Common myeloid progenitor, CD34-positive (primary cell): Measurements from ENCODE around the gene UNCX.
"Not testable (repeated sequence)": the region's sequence is repeated elsewhere in the genome, so short reads cannot be mapped to it uniquely, and the experiment has no call there.

Experiments
- CTCF ChIA-PET: fragments of 350-600 bp; sonication (Branson Sonifier 250); formaldehyde crosslinking; loops from one replicate; lab custom pipeline; 2021; ENCODE audit warnings: antibody characterized with exemption; lab: Charles Lee
- POLR2A ChIA-PET: fragments of 350-600 bp; sonication (Branson Sonifier 250); formaldehyde crosslinking; loops from one replicate; lab custom pipeline; 2021; ENCODE audit warnings: antibody characterized with exemption; lab: Charles Lee
- DNase-seq, 3 donors: peaks; one replicate each; pipeline versions ENCODE4 v3.0.0 to v3.0.0-alpha.2; 2013
- H3K27ac ChIP-seq, 2 experiments: 1 replicate in 1 of 2; 2 replicates in 1 of 2; pipeline ENCODE4 v1.7.0; 2013; ENCODE audit warnings: inconsistent platforms in 2 of 2, low read length in 2 of 2, mild to moderate bottlenecking in 2 of 2, low read depth in 1 of 2, moderate library complexity in 1 of 2; ENCODE audit not compliant: severe bottlenecking in 2 of 2, insufficient read depth in 1 of 2, poor library complexity in 1 of 2
- H3K27me3 ChIP-seq, 5 experiments: replicated peaks in 2 of 5; 1 replicate in 3 of 5; 2 replicates in 2 of 5; pipeline versions ENCODE4 v1.6.1 to v1.7.0; 2013; ENCODE audit warnings: low read length in 4 of 5, mild to moderate bottlenecking in 2 of 5, moderate library complexity in 2 of 5, inconsistent platforms in 1 of 5; ENCODE audit not compliant: insufficient read depth in 5 of 5, control insufficient read depth in 4 of 5
- H3K36me3 ChIP-seq, 4 experiments: 1 replicate in 2 of 4; 2 replicates in 2 of 4; pipeline versions ENCODE4 v1.6.1 to v1.7.0; 2013; ENCODE audit warnings: low read length in 3 of 4, control low read depth in 1 of 4, mild to moderate bottlenecking in 1 of 4; ENCODE audit not compliant: control insufficient read depth in 4 of 4, insufficient read depth in 4 of 4
- H3K4me1 ChIP-seq, 4 experiments: 1 replicate in 3 of 4; 2 replicates in 1 of 4; pipeline versions ENCODE4 v1.6.1 to v1.7.1; 2013; ENCODE audit warnings: low read length in 3 of 4, mild to moderate bottlenecking in 3 of 4, control low read depth in 1 of 4, inconsistent platforms in 1 of 4, moderate library complexity in 1 of 4; ENCODE audit not compliant: control insufficient read depth in 4 of 4, insufficient read depth in 4 of 4; ENCODE audit errors: control extremely low read depth in 1 of 4
- H3K4me3 ChIP-seq, 7 experiments: 1 replicate in 4 of 7; 2 replicates in 3 of 7; pipeline versions ENCODE4 v1.5.1 to v1.7.0; 2013; ENCODE audit warnings: mild to moderate bottlenecking in 7 of 7, low read length in 6 of 7, moderate library complexity in 6 of 7, inconsistent platforms in 2 of 7, low read depth in 2 of 7, control low read depth in 1 of 7; ENCODE audit not compliant: insufficient read depth in 4 of 7, control insufficient read depth in 1 of 7; ENCODE audit errors: extremely low read depth in 1 of 7
- H3K9me3 ChIP-seq, 5 experiments: 1 replicate in 4 of 5; 2 replicates in 1 of 5; pipeline versions ENCODE4 v1.6.1 to v1.7.1; 2013; ENCODE audit warnings: low read length in 4 of 5, mild to moderate bottlenecking in 2 of 5, inconsistent platforms in 1 of 5, low read depth in 1 of 5, moderate library complexity in 1 of 5; ENCODE audit not compliant: control insufficient read depth in 4 of 5, insufficient read depth in 2 of 5; ENCODE audit errors: control extremely low read depth in 1 of 5
- WGBS: methylation state at CpG from one replicate; pipeline ENCODE4 v1.1.5; 2013; ENCODE audit not compliant: insufficient coverage; 5-methylcytosine and 5-hydroxymethylcytosine counted together

UNCX gene

GRCh38 chr7:1269336-1269890 is 36.7 kb downstream of the UNCX start:
- DNase-seq, result no peak
- ChIA-PET CTCF (no interaction called here), POLR2A (no interaction called here)
- no peak overlapping the region for H3K4me3 ChIP-seq
- WGBS, result 72% methylated on average over 29 of the region's 29 CpGs
- no peaks in the 10 kb centered on the region for H3K36me3 ChIP-seq
- H3K27ac ChIP-seq, result no peak overlapping the region
- no peaks in the 10 kb centered on the region for H3K4me1 ChIP-seq
- H3K27me3 ChIP-seq, result peaks cover 0 to 73% (median 3%) of the 10 kb centered on the region in 5 experiments
- H3K9me3 ChIP-seq, result peaks cover 0 to 2% (median 0%) of the 10 kb centered on the region in 5 experiments

- CTCF ChIA-PET, result no interaction called here
- no peak overlapping the region for H3K27ac ChIP-seq
- H3K36me3 ChIP-seq, result no peaks in the 10 kb centered on the region
- no peak for DNase-seq
- H3K27me3 ChIP-seq, result peaks cover 0 to 73% (median 3%) of the 10 kb centered on the region in 5 experiments
- H3K4me1 ChIP-seq, result no peaks in the 10 kb centered on the region
- 92% methylated on average over 11 of the region's 12 CpGs for WGBS
- H3K9me3 ChIP-seq, result peaks cover 0 to 2% (median 0%) of the 10 kb centered on the region in 5 experiments
- POLR2A ChIA-PET, result no interaction called here
- H3K4me3 ChIP-seq, result no peak overlapping the region
Measured at GRCh38 chr7:1270181-1270580, 37.5 kb downstream of the UNCX start.

- WGBS, result 95% methylated on average over 12 of the region's 14 CpGs
- ChIA-PET CTCF (no interaction called here), POLR2A (no interaction called here)
- peaks cover 0 to 2% (median 0%) of the 10 kb centered on the region in 5 experiments for H3K9me3 ChIP-seq
- H3K27ac ChIP-seq, result no peak overlapping the region
- DNase-seq, result no peak
- no peak overlapping the region for H3K4me3 ChIP-seq
- H3K36me3 ChIP-seq, result no peaks in the 10 kb centered on the region
- no peaks in the 10 kb centered on the region for H3K4me1 ChIP-seq
- peaks cover 0 to 68% (median 3%) of the 10 kb centered on the region in 5 experiments for H3K27me3 ChIP-seq
Measured at GRCh38 chr7:1271046-1271445, 38.4 kb downstream of the UNCX start.

- Histone ChIP-seq H3K4me1 (no peaks in the 10 kb centered on the region), H3K36me3 (no peaks in the 10 kb centered on the region), H3K27me3 (peaks cover 0 to 64% (median 0%) of the 10 kb centered on the region in 5 experiments), H3K9me3 (peaks cover 0 to 2% (median 0%) of the 10 kb centered on the region in 5 experiments), H3K4me3 (no peak overlapping the region), H3K27ac (no peak overlapping the region)
- 80% methylated on average over 9 of the region's 14 CpGs for WGBS
- ChIA-PET CTCF (no interaction called here), POLR2A (no interaction called here)
- no peak for DNase-seq
Measured at GRCh38 chr7:1271656-1272055, 39.0 kb downstream of the UNCX start.

GRCh38 chr7:1272136-1272535 is 39.5 kb downstream of the UNCX start:
- H3K4me3 ChIP-seq, CTCF ChIA-PET, H3K9me3 ChIP-seq, H3K36me3 ChIP-seq, DNase-seq, POLR2A ChIA-PET, H3K27ac ChIP-seq, H3K4me1 ChIP-seq: not testable (repeated sequence)
- H3K27me3 ChIP-seq, result peaks cover 0 to 60% (median 0%) of the 10 kb centered on the region in 5 experiments

GRCh38 chr7:1274121-1274875 is 41.6 kb downstream of the UNCX start:
- ChIA-PET POLR2A (no interaction called here), CTCF (no interaction called here)
- peak in 2 of 3 donors; percentile 21 to 35 for DNase-seq
- Histone ChIP-seq H3K27ac (no peak overlapping the region), H3K36me3 (no peaks in the 10 kb centered on the region), H3K4me3 (no peak overlapping the region), H3K4me1 (no peaks in the 10 kb centered on the region), H3K9me3 (peaks cover 0 to 2% (median 0%) of the 10 kb centered on the region in 5 experiments), H3K27me3 (peaks cover 0 to 50% (median 0%) of the 10 kb centered on the region in 5 experiments)
- 76% methylated on average over 18 of the region's 30 CpGs for WGBS

- no peak for DNase-seq
- H3K4me1 ChIP-seq, result no peaks in the 10 kb centered on the region
- ChIA-PET POLR2A (no interaction called here), CTCF (no interaction called here)
- H3K36me3 ChIP-seq, result no peaks in the 10 kb centered on the region
- H3K27me3 ChIP-seq, result peaks cover 0 to 44% (median 0%) of the 10 kb centered on the region in 5 experiments
- no peak overlapping the region for H3K4me3 ChIP-seq
- 88% methylated on average over 14 of the region's 18 CpGs for WGBS
- H3K27ac ChIP-seq, result no peak overlapping the region
- H3K9me3 ChIP-seq, result peaks cover 0 to 2% (median 0%) of the 10 kb centered on the region in 5 experiments
Measured at GRCh38 chr7:1274876-1275375, 42.3 kb downstream of the UNCX start.
